NCI-H1092 treated with DMSO at 0.1 percent for 48 hours (cell line): ENCODE results near the gene SP9.
"Not testable (repeated sequence)": the region's sequence is repeated elsewhere in the genome, so short reads cannot be mapped to it uniquely, and the experiment has no call there.

ENCODE experiments used
- DNase-seq: peaks from one replicate; lab custom pipeline; 2025; lab: John Stamatoyannopoulos, UW

SP9 gene

GRCh38 chr2:174344716-174345461 lies 10.1 kb downstream of the SP9 start:
- DNase-seq = peak; percentile 18

GRCh38 chr2:174350018-174350417 lies 15.3 kb downstream of the SP9 start:
- no peak for DNase-seq

GRCh38 chr2:174350593-174351181 lies 15.9 kb downstream of the SP9 start:
- no peak for DNase-seq

GRCh38 chr2:174353004-174353403 lies 18.2 kb downstream of the SP9 start:
- DNase-seq = no peak

GRCh38 chr2:174356347-174356746 lies 21.6 kb downstream of the SP9 start:
- no peak for DNase-seq

GRCh38 chr2:174359663-174360062 lies 24.9 kb downstream of the SP9 start:
- not testable (repeated sequence) for DNase-seq

- no peak for DNase-seq
These were observed 28.2 kb downstream of the SP9 start for GRCh38 chr2:174362949-174363348.

- DNase-seq = not testable (repeated sequence)
These were observed 28.9 kb downstream of the SP9 start for GRCh38 chr2:174363492-174364225.

GRCh38 chr2:174364628-174365027 lies 29.9 kb downstream of the SP9 start:
- DNase-seq = no peak

GRCh38 chr2:174365571-174365970 lies 30.8 kb downstream of the SP9 start:
- DNase-seq = no peak

GRCh38 chr2:174368691-174369090 lies 33.9 kb downstream of the SP9 start:
- no peak for DNase-seq

- no peak for DNase-seq
These were observed 42.2 kb downstream of the SP9 start for GRCh38 chr2:174376967-174377366.

GRCh38 chr2:174383796-174384195 lies 49.0 kb downstream of the SP9 start:
- no peak for DNase-seq

GRCh38 chr2:174385201-174385600 lies 50.4 kb downstream of the SP9 start:
- DNase-seq = no peak
